Parathyroid adenoma (tissue), 2 donors: ENCODE results near the gene PRDM16.

Source experiments
- H2AFZ ChIP-seq: fragments of 300-600 bp; sonication (generic); one replicate; pipeline ENCODE4 v1.7.0; 2017; ENCODE audit warnings: antibody characterized with exemption, mild to moderate bottlenecking
- H3K27ac ChIP-seq: fragments of 300-600 bp; sonication (generic); one replicate; pipeline ENCODE4 v1.7.0; 2017
- H3K27me3 ChIP-seq: fragments of 300-600 bp; sonication (generic); one replicate; pipeline ENCODE4 v1.7.0; 2017; ENCODE audit warnings: low read length; ENCODE audit not compliant: control insufficient read depth, insufficient read depth
- H3K36me3 ChIP-seq: fragments of 300-600 bp; sonication (generic); one replicate; pipeline ENCODE4 v1.7.0; 2017; ENCODE audit warnings: low read length; ENCODE audit not compliant: control insufficient read depth, insufficient read depth
- H3K4me1 ChIP-seq: fragments of 300-600 bp; sonication (generic); one replicate; pipeline ENCODE4 v1.7.0; 2017; ENCODE audit warnings: control low read depth
- H3K4me2 ChIP-seq: fragments of 300-600 bp; sonication (generic); one replicate; pipeline ENCODE4 v1.7.0; 2017; ENCODE audit warnings: low read length
- H3K4me3 ChIP-seq: fragments of 300-600 bp; sonication (generic); one replicate; pipeline ENCODE4 v1.7.0; 2017; ENCODE audit warnings: low read depth, low read length
- H3K79me2 ChIP-seq: fragments of 300-600 bp; sonication (generic); one replicate; pipeline ENCODE4 v1.7.0; 2017; ENCODE audit warnings: control low read depth
- H3K9ac ChIP-seq: fragments of 300-600 bp; sonication (generic); one replicate; pipeline ENCODE4 v1.7.0; 2017; ENCODE audit warnings: mild to moderate bottlenecking
- H3K9me3 ChIP-seq: fragments of 300-600 bp; sonication (generic); one replicate; pipeline ENCODE4 v1.7.0; 2017; ENCODE audit warnings: low read length; ENCODE audit not compliant: control insufficient read depth
- CTCF ChIP-seq: fragments of 300-600 bp; sonication (generic); IDR thresholded peaks from one replicate; pipeline ENCODE4 v1.7.0; 2017; ENCODE audit warnings: antibody characterized with exemption, mild to moderate bottlenecking
- donor health status: primary hyperparathyroidism.

The PRDM16 gene

GRCh38 chr1:3464649-3465025, 395.6 kb downstream of the PRDM16 start:
- H3K4me1 ChIP-seq, result no peaks in the 10 kb centered on the region
- H3K36me3 ChIP-seq, result no peaks in the 10 kb centered on the region

GRCh38 chr1:3465091-3465934, 396.3 kb downstream of the PRDM16 start:
- Histone ChIP-seq H3K4me3 (no peak overlapping the region), H2AFZ (no peak overlapping the region), H3K9ac (no peak overlapping the region), H3K79me2 (no peaks in the 10 kb centered on the region), H3K36me3 (no peaks in the 10 kb centered on the region), H3K9me3 (no peaks in the 10 kb centered on the region), H3K4me1 (no peaks in the 10 kb centered on the region), H3K4me2 (no peak overlapping the region), H3K27ac (no peak overlapping the region), H3K27me3 (no peaks in the 10 kb centered on the region)
- no peak for TF ChIP-seq CTCF

More at GRCh38 chr1:3464649-3465025, 395.6 kb downstream of the PRDM16 start:
- Histone ChIP-seq H2AFZ (no peak overlapping the region), H3K27me3 (no peaks in the 10 kb centered on the region), H3K4me3 (no peak overlapping the region), H3K9ac (no peak overlapping the region), H3K4me2 (no peak overlapping the region), H3K9me3 (no peaks in the 10 kb centered on the region), H3K79me2 (no peaks in the 10 kb centered on the region), H3K27ac (no peak overlapping the region)
- no peak for TF ChIP-seq CTCF

GRCh38 chr1:3465935-3466321, 396.9 kb downstream of the PRDM16 start:
- Histone ChIP-seq H3K9ac (no peak overlapping the region), H2AFZ (no peak overlapping the region), H3K36me3 (no peaks in the 10 kb centered on the region), H3K27ac (no peak overlapping the region), H3K4me2 (no peak overlapping the region), H3K9me3 (no peaks in the 10 kb centered on the region), H3K4me3 (no peak overlapping the region), H3K27me3 (no peaks in the 10 kb centered on the region), H3K79me2 (no peaks in the 10 kb centered on the region), H3K4me1 (no peaks in the 10 kb centered on the region)
- TF ChIP-seq CTCF, result no peak

DNA sequence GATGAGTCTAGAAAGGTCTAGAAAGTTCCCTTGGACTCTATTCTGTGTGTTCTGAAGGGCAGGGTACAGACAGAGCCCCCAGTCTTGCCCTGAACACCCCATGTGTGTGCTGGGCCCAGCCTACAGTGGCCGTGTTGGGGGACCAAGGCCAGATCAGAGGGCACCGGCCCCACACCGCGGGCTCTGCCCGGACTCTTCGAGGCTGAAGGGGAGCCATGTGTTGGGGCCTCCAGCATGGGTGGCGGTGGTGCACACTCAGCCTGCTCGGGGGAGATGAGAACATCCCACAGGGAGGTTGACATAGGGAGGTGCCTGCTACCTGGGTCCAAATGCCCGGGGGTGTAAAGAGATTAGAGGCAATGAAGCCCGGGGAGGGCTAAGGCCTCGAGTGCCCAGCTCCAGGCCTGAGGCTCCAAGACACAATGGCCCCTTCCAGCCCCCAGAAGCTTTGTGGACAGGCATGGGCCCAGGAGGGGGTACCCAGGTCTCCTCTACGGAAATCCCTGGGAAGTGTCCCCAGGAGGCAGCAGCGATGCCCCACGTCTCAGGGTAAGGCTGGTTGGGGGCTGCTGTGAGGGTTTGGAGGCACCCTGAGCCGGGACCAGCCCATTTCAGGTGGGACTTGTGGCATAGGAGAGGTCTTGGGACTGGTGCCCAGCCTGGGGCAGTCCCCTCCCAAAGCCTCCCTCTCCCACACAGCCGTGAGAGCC, 397.5 kb downstream of the PRDM16 start:
- no peaks in the 10 kb centered on the region for H3K9me3 ChIP-seq
- H3K36me3 ChIP-seq, result no peaks in the 10 kb centered on the region
- no peak overlapping the region for H3K27ac ChIP-seq
- H3K79me2 ChIP-seq, result no peaks in the 10 kb centered on the region
- no peak for TF ChIP-seq CTCF
- no peaks in the 10 kb centered on the region for H3K27me3 ChIP-seq
- H3K4me3 ChIP-seq, result no peak overlapping the region
- H3K4me1 ChIP-seq, result no peaks in the 10 kb centered on the region
- no peak overlapping the region for H3K9ac ChIP-seq
- H3K4me2 ChIP-seq, result no peak overlapping the region
- H2AFZ ChIP-seq, result no peak overlapping the region
